RWPE1 (cell line): ENCODE results near the gene P2RY2.
"Not testable (repeated sequence)": the region's sequence is repeated elsewhere in the genome, so short reads cannot be mapped to it uniquely, and the experiment has no call there.

ENCODE experiments used
- CTCF ChIA-PET: fragments of 350-600 bp; sonication (Branson Sonifier 250); formaldehyde crosslinking; extraction: SDS; loops from one replicate; lab custom pipeline; 2021; lab: Yijun Ruan, JAX
- POLR2A ChIA-PET: fragments of 400-600 bp; formaldehyde crosslinking; extraction: SDS; loops from one replicate; lab custom pipeline; 2020; ENCODE audit warnings: antibody characterized with exemption; ENCODE audit not compliant: low non-redundant PET; lab: Yijun Ruan, JAX
- DNase-seq: peaks from one replicate; pipeline ENCODE4 v3.0.0; 2012; ENCODE audit warnings: low spot score
- H3K27ac ChIP-seq: fragments of 450-650 bp; 2 replicates; pipeline ENCODE4 v1.5.1; 2017
- CTCF ChIP-seq: fragments of 450-650 bp; conservative IDR thresholded peaks from 2 replicates; pipeline ENCODE4 v1.5.1; 2017; ENCODE audit warnings: low read depth, mild to moderate bottlenecking

Gene P2RY2

GRCh38 chr11:73271936-73272679, 54.0 kb downstream of the P2RY2 start, which contains the start of gene P2RY6:
Gene P2RY6 (plus strand): TSS chr11:73272338. CDS start chr11:73296519, 24,181 bp downstream.
- peak; percentile 64 for DNase-seq
- no peak within 1 kb of the TSS; the same call in 1 of the 2 replicates for H3K27ac ChIP-seq

GRCh38 chr11:73272680-73273038, 54.6 kb downstream of the P2RY2 start:
- POLR2A ChIA-PET, result no interaction called here
- CTCF ChIA-PET, result interaction anchor here (0.7 to 1.2 kb wide), 2 partner anchors 22 to 961 kb away, joined by 3 to 5 read pairs; no protein-coding TSS in a partner anchor
- H3K27ac ChIP-seq, result no peak overlapping the region
- no peak for TF ChIP-seq CTCF
- no peak for DNase-seq

More at GRCh38 chr11:73271936-73272679, 54.0 kb downstream of the P2RY2 start, which contains the start of gene P2RY6:
- ChIA-PET POLR2A (no interaction called here), CTCF (interaction anchor here (0.7 to 1.2 kb wide), 2 partner anchors 23 to 961 kb away, joined by 3 to 5 read pairs; no protein-coding TSS in a partner anchor)
- no peak for TF ChIP-seq CTCF

GRCh38 chr11:73273222-73273895, 55.3 kb downstream of the P2RY2 start:
- no peak for DNase-seq
- TF ChIP-seq CTCF, result no peak
- POLR2A ChIA-PET, result no interaction called here
- CTCF ChIA-PET, result interaction anchor here (0.9 to 1.2 kb wide), 2 partner anchors 22 to 95 kb away, joined by 3 to 4 read pairs; no protein-coding TSS in a partner anchor
- H3K27ac ChIP-seq, result no peak overlapping the region

GRCh38 chr11:73274191-73274590, 56.1 kb downstream of the P2RY2 start:
- H3K27ac ChIP-seq, DNase-seq, POLR2A ChIA-PET: not testable (repeated sequence)
- CTCF ChIA-PET, result interaction anchor here (0.7 to 0.9 kb wide), 3 partner anchors 54 to 96 kb away, joined by 4 to 11 read pairs (median 5); no protein-coding TSS in a partner anchor

GRCh38 chr11:73274722-73275380, 56.8 kb downstream of the P2RY2 start:
- no peak for TF ChIP-seq CTCF
- POLR2A ChIA-PET, result no interaction called here
- H3K27ac ChIP-seq, result no peak overlapping the region
- CTCF ChIA-PET, result interaction anchor here (0.7 to 0.9 kb wide), 3 partner anchors 15 to 80 kb away, joined by 4 to 11 read pairs (median 5); no protein-coding TSS in a partner anchor
- DNase-seq, result no peak

- no peak for TF ChIP-seq CTCF
- POLR2A ChIA-PET, result no interaction called here
- no peak overlapping the region for H3K27ac ChIP-seq
- CTCF ChIA-PET, result interaction anchor here (0.6 to 0.9 kb wide), 2 partner anchors 14 kb away, joined by 4 to 5 read pairs; no protein-coding TSS in a partner anchor
- no peak for DNase-seq
These were observed 57.3 kb downstream of the P2RY2 start for GRCh38 chr11:73275381-73275750.
